NOMO-1 (cell line): ENCODE measurements around the gene MS4A15.
"Not testable (repeated sequence)": the region's sequence is repeated elsewhere in the genome, so short reads cannot be mapped to it uniquely, and the experiment has no call there.

Source experiments
- DNase-seq, 2 experiments: peaks; one replicate each; lab custom pipeline; 2025; ENCODE audit not compliant: unreplicated experiment in 2 of 2; lab: John Stamatoyannopoulos, UW

The MS4A15 gene

GRCh38 chr11:60798631-60799030 is 42.0 kb downstream of the MS4A15 start:
- no peak for DNase-seq

- no peak for DNase-seq
Observed at GRCh38 chr11:60801194-60801593, 44.5 kb downstream of the MS4A15 start.

GRCh38 chr11:60803273-60803936 is 46.7 kb downstream of the MS4A15 start:
- DNase-seq, result no peak

- DNase-seq, result no peak
Observed at GRCh38 chr11:60809249-60809648, 52.6 kb downstream of the MS4A15 start.

- no peak for DNase-seq
Observed at GRCh38 chr11:60809691-60810090, 53.0 kb downstream of the MS4A15 start.

- no peak for DNase-seq
Observed at GRCh38 chr11:60810151-60810550, 53.5 kb downstream of the MS4A15 start.

- DNase-seq, result no peak
Observed at GRCh38 chr11:60810569-60810968, 53.9 kb downstream of the MS4A15 start.

GRCh38 chr11:60813324-60813723 is 56.7 kb downstream of the MS4A15 start:
- DNase-seq, result peak in 1 of 2 experiments; percentile 12

GRCh38 chr11:60814112-60814511 is 57.4 kb downstream of the MS4A15 start:
- no peak for DNase-seq

GRCh38 chr11:60816590-60817157 is 60.0 kb downstream of the MS4A15 start:
- DNase-seq, result no peak

- no peak for DNase-seq
Observed at GRCh38 chr11:60818057-60818456, 61.4 kb downstream of the MS4A15 start.

- no peak for DNase-seq
Observed at GRCh38 chr11:60821827-60822599, 65.3 kb downstream of the MS4A15 start.

- DNase-seq, result not testable (repeated sequence)
Observed at GRCh38 chr11:60823745-60824306, 67.2 kb downstream of the MS4A15 start.

GRCh38 chr11:60825118-60825517 is 68.5 kb downstream of the MS4A15 start:
- DNase-seq, result no peak

GRCh38 chr11:60825790-60826189 is 69.1 kb downstream of the MS4A15 start:
- DNase-seq, result no peak
